T follicular helper cell (primary cell): ENCODE measurements around the gene LYRM1.
"Not testable (repeated sequence)": the region's sequence is repeated elsewhere in the genome, so short reads cannot be mapped to it uniquely, and the experiment has no call there.

Source experiments
- DNase-seq: peaks from one replicate; pipeline ENCODE4 v3.0.0-alpha.2; 2020; ENCODE audit warnings: low read depth
- total RNA-seq, 2 experiments: gene quantifications; one replicate each; lab custom pipeline; 2026; lab: John Stamatoyannopoulos, UW

Gene LYRM1, protein sequence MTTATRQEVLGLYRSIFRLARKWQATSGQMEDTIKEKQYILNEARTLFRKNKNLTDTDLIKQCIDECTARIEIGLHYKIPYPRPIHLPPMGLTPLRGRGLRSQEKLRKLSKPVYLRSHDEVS
- total RNA-seq: 22.9 to 25.9 reads per million in 2 experiments

DNA sequence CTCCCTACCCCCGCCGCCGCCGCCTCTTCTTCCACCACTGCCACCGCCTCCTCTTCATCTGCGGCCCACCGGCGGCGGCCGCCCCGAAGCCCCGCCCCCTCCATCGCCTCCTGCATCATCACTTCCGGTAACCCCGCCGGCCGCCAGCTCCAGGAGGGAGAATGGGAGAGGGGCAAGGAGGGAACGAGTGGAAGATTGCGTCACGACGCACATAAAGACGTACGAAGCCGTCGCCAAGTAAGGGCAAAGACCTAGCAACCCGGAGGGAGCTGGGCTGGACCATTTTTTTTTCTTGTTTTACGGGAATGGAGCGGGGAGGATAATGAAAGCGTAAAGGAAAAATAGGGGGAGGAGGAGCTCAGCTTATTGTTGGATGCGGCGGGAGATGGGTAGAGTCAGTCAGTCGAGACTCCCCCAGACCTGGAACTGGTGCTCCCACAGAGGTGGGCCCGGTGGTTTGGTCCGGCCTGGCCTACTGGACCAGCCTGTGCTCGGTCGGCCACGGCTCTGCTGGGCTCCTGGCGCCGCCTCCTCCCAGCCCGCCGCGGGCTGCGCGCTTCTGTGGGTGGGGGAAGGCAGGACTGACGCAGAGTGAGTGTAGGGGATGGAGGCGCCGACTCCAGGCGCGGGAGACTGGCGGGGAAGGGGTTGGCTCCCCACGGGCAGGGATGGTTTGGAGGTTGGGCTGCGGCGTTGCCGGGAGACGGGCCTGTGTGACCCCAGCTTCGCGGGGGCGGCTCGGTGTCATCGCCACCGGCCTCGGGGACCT, at the start of gene LYRM1, which contains the start of gene DCUN1D3:
LYRM1 (plus strand) TSS at position 473 of the 769 bp plus-strand sequence. CDS start 14,785 bp downstream, outside the sequence.
DCUN1D3 (minus strand) TSS at position 60 of the 769 bp plus-strand sequence. CDS start 37,820 bp downstream, outside the sequence.
- DNase-seq: peak; percentile 79

DNA sequence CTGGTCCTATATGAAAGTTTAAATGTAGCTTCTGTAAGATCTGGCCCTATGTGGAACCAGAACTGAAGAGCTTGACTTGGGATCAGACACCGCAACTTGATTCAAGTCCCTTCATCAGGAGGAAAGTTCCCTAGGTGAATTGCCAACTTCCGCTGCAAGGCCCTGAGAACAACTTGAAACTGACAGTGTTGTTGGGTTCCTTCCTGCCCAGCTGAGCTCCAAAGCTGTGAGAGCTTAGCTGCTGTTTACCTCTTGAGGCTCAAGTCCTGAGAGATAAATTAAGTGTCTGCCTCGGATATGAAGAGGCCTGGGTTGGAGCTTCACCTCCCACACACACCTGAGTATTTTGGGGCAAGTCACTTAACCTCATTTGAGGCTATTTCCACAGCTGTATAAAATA, 49.6 kb upstream of the LYRM1 start:
- no peak for DNase-seq

DNA sequence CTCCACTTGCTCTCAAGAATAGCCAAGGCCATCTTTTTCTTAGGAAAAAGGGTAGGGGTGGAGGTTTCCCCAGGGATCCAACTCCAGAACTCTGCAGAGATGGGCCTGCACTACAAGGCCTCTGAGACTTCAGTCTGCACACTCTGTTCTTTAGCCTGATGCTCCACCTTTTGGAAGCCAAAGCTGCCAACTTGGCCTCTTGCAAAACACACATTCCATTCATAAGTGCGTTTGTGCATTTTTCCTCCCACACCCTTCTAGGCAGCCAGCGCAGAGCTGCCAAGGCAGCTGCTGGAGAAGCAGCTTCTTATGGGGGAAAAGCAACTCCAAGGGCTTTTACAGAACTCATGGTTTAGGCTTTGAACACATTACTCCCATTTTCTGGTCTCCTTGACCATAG, 49.0 kb upstream of the LYRM1 start:
- DNase-seq: no peak

DNA sequence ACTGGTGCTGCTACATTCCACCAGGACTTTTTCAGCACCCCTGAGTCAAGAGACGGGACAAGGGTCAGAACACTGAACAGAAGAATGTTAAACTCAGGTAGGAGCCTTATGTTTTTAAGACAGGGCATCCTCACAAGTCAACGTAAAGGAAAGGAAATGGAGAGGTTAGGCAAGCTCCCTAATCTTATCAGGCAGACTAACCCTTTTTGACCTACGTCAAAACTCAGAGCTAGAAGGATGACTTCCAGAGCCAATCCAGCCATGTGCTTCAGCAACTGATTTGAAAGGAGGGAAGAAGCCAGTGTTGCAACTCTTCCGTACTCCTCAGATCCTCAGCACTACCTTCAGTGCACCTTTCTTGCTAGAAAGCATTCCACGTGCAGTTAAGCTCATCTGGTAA, 47.4 kb upstream of the LYRM1 start:
- DNase-seq: no peak

DNA sequence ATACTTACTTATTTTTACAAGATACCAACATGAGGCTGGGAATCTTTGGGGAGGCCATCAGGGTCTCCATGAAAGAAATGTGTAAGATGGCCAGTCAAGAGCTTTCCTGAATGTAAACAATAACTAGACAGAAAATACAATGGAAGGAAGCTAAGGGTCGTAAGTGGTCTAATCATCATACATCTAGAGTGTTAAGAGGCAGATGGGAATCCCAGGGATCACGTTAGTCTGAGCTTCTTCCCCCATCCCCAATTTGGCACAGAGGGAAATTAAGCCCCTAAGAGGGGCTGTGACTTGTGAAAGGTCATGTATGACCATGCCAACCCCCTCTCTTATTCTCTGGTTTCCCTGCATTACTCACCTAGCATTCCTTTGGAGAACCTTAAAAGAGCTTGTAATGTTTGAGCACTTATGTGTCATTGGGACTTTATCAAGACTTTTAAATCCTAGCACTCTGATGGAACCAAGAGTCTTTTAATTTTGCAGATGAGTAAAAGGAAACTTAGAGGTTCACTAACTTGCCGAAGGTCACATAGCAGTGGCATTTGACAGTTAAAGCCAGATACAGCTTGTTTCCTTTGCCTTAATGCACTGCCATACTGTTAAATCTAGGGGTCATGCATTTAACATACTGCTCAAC, 46.5 kb upstream of the LYRM1 start:
- no peak for DNase-seq

DNA sequence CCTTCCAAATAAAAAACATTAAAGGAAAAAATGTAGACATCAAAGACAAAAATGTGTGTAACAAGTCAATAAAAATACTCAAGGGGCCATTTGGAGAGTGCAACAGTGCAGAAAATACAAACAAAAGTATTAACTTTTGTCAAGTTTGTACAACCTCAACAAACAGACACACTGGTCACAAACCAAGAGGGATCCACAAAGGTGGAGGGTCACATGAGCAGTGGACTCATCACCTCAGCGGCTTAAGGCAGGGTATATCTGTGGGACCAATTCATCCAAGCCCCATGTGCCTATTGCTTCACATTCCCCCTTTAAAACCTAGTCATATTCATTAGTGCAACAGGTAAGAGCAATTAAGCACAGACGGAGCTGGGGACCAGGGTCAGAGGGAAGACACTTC, 45.6 kb upstream of the LYRM1 start:
- no peak for DNase-seq

DNA sequence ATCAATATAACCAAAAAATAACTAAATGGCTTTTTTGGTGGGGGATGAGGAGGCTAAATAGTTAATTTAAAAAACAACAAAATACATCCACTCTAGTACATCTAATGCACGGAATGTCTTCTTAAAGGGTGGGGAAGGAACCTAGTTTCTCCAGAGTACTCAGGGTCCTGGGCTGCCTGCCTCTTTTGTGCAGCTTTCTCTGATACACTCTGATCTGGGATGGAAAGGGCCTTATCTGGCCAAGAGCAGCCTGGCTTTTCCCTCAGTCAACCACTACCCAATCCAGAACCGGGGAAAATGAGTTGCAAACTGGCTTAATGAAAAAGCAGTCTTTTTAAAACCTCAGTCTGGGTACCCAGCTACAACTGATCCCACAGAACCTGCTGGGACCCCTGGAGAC, 43.3 kb upstream of the LYRM1 start:
- DNase-seq: no peak

DNA sequence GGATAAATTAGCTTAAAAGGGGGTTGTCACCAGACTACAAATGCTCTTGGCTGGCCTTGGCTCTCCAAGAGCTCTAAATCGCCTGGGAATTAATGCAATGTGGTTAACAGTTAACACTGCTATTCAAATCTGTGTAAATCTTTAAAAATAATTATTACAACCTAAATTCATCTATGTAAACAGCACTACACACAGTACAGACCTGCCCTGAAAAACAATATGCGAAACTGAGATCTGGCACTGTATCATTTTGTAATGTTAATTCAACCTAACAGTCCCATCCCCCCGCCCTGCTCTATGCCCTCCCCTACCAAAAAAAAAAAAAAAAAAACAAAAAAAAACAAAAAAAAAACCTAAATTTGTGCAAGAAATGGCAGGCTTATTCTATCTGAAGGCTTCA, 41.3 kb upstream of the LYRM1 start:
- no peak for DNase-seq

DNA sequence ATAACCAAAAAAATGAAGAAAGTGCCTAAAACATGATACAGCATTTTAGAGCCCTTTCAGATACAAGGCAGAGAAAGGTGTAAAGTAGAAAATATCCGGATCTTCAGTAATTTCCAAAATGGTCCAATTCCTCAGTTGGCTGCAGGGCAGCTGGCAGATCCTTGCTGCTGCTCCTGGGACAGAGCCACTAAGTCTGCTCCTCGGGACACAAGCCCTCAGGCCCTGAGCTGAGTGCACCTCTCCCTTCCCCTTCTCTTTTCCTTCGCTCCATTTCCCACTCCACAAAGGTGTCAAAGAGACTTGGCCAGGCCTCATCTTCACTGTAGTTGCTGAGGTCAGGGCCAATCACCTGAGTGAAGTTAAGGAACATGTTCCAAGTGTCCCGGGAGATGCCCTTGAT, 40.9 kb upstream of the LYRM1 start:
- no peak for DNase-seq

DNA sequence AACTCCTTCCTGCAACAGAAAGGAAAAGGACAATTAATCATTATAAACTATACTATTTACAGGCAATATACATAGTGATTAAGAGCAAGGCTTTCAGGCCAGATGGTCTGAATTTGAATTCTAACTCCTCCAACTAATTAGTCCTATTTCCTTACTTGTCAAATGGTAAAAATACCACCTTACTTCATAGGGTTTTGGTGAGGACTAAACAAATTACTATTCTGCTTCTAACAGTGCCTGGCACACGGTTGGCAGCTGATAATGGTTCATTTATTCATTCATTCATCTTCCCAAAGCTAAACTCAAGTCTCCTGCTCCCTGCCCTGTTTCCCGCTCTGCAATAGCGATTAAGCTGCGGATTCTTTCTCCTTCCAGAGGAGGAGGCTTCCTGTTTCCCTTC, 40.2 kb upstream of the LYRM1 start:
- no peak for DNase-seq

DNA sequence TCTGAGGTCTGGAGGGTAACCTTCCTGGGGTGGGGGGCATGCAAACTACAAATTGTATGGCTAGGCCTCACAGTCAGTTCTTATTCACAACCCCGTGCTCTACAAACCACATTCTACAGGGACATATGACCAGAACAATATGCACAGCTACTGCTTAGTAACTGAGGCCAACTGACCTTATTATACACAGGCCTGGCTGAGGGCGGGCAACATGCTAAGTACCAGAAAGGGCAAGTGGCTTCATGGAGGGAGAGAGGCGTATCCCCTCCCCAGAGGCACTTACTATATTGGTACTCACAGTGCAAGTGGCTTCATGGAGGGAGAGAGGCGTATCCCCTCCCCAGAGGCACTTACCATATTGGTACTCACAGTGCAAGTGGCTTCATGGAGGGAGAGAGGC, 39.6 kb upstream of the LYRM1 start:
- not testable (repeated sequence) for DNase-seq

DNA sequence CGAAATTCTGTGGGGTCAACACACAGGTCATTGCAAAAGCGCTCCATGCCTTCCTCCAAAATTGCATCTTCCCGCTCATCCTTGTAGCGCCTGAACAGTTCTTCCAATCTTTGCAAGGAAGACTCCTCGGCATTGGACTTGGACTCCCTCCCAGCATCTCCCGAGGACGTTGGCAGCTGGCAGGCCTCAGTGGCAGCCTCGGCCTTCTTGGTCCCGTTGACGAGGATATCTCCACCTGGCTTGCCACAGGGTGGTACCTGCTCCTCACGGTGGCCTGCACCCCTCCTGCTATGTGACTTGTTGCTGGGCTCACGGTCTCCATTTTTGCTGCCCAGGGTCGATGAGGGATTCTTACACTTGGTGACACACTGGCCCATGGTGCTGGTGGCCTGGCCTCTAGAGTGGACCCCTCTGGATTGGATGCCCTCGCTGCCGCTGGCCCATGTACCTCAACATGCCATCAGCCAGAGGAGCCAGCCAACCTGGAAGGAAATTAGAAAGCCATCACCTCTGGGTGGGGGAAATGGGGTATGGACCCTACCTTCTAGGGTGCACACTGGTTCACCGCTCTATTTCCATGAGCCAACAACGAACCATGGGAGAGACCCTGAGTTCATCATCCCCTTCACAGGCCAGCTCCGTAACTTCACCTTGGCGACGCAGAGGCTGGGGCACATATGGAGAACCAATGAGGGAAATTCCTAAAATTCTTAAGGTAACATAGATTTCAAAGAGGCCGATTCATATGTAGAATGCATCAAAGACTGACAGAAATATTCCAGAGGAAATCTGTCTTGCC, 38.2 kb upstream of the LYRM1 start:
- DNase-seq: no peak

DNA sequence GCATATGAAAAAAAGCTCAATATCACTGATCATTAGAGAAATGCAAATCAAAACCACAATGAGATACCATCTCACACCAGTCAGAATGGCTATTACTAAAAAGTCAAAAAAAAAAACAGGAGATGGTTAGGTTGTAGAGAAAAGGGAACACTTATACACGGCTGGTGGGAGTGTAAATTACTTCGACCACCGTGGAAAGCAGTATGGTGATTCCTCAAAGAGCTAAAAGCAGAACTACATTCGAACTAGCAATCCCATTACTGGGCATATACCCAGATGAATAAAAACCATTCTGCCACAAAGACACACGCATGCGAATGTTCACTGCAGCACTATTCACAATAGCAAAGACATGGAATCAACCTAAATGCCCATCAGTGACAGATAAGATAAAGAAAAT, 36.2 kb upstream of the LYRM1 start:
- not testable (repeated sequence) for DNase-seq

DNA sequence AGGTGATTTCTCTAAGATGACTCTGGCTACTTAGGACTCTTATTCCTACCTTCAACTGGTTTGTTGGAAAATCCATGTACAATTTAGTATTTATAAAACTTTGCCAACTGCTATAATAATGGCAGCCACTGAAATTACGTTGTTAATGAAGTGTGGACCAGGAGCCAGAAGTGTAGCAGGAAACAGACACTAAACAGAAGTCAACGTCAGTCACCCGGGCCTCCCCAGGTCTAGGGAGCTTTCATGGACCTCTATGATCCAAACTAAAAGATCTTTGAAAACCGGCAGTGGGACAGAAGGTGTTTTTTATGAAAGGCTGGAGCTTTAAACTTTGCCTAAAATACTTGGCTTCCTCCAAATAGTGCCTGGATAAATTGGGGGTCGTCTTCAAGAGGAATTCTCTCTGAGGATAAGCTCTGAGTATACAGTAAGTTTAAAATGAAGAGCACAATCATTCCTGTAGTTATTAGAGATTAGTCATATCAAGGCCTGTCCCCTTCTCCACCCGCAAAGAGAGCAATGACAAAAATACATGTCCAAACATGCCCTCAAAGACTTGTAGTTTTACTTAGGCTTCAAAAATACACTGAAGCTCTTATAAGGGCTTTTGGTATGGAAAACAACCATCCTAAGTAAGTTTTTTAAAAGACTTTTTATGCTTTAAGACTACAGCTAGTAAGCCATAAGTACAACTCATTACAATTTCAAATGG, 35.0 kb upstream of the LYRM1 start:
- no peak for DNase-seq

DNA sequence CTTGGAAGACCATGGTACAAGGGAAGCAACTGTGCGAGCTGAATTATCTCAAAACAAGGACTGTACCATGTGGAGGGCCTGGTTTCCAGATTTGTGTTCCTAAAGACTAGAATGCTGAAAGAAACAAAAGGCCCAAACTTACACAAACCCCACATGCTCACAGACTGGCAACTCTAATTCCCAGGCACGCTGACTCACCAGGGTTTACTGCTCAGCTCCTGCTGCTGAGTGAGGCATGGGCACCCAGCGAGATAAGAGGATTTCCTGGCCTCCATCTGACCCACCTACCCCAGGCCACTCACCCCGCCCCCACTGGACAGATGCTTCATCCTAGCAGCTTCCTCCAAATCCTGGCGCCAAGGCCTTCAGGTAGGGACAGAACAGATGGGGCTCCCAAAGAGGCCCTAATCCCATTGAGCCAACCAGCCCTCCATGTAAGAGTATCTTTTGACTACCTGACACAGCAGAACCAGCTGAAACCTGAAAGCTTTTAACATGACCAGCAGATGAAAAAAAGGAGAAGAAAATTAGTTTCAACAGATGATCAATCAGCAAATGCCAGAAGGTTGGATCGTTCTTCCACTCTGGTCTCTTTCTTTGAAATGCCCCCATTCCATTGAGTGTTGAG, 34.3 kb upstream of the LYRM1 start:
- no peak for DNase-seq

DNA sequence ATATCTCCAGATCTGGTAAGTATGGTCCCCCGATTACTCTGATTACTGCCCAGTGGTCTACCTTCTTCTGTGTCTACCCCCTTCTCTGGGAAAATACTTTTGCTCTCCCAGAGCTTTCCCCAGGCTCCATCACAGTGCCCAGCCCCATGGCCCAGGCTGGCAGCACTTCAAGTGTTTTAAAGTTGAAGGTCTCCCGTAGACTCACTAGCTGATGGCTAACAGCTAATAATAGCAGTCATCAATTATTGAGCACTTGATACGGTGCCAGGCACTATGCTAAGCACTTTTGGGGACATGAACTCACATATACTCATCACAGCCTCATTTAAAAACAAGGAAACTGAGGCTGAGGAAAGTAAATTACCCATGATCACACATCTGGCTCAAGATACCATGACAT, 33.8 kb upstream of the LYRM1 start:
- no peak for DNase-seq

DNA sequence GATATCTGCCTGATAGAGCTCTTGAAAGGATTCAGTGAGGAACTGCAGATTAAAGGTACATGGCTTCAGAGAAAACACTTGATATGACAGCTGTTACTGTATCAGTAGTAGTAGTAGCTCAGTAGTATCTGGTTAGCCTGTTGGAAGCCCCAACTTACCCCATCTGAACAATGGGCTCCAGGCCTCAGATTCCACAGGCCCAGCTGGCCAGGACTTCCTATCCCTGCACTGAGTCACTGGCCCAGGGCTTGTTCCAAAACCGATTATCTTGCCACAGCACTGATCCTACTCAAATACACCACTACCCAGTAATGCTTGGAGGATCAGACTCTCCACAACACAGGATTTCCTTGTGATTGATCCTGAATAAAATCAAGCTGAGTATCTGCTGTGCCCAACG, 33.0 kb upstream of the LYRM1 start:
- no peak for DNase-seq

DNA sequence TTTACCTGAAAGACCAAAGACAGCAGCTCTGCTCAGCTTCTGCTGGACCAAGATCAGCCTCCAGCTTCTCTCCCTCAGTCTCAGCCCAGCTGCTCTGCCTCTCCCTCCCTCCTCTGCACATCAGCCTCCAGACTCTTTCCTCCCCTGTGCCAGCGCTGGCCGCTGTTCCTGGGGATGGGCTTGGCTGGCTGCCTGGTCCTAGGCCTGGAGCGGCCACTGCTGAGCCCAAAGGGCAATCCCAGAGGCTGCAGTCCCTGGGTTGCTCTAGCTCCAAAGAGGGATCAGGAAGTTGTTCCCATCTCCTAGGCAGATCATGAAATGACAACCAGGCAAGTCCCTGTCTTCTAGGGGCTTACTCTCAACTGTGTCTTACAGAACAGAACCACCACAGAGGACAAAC, 31.7 kb upstream of the LYRM1 start:
- no peak for DNase-seq

DNA sequence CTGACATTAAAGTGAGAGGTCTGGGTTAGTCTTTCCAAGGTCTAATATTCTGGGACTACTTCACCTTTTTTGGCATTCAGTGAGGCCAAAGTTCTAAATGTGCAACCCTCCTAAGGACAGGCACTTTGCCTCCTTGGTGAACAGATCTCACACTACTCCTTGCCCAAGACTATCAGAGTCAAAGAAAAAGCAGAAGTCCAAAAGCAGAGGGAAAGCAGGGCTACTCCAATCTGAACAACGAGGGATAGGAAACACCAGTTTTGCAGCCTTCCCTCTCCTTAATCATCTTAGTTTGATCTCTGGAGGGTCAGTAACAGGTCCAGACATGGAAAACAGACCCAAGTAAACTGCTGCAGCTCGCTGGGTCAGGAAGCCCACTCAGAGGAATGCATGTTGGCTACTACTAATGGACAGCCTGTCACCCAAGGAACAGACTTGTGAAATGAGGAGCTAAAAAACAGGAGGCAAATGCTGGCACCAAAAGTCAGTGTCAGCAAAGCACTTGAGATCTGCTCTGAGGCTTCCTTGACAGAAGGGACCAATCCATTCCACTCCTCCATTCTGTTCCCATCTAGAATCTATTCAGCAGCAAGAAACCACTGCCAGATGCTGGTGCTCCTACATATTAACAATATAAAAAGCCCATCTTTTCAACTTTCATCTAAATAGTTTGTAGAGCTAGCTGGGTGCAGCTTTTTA, 30.3 kb upstream of the LYRM1 start:
- no peak for DNase-seq

DNA sequence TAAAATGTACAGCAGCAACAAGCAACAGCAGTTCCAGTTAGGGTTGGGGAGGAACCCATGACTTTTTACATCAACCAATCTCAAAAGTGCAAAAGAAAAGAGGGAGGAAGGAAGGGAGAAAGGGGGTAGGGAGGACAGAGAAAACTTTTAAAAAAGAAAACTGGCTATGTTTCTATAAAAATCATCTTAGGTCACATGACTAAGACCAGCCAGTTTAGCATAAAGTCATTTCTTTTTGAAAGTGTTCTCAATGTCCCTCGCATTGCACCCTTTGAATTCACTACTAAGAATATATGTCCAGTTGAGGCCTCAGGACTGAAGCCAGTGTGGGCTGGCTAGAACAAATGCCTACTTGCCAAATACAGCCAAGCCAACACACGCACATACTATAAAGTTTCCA, 29.3 kb upstream of the LYRM1 start:
- DNase-seq: no peak
